RWPE1 (cell line): ENCODE data around the gene CLMN.

Source experiments
- CTCF ChIA-PET: fragments of 350-600 bp; sonication (Branson Sonifier 250); formaldehyde crosslinking; extraction: SDS; loops from one replicate; lab custom pipeline; 2021; lab: Yijun Ruan, JAX
- POLR2A ChIA-PET: fragments of 400-600 bp; formaldehyde crosslinking; extraction: SDS; loops from one replicate; lab custom pipeline; 2020; ENCODE audit warnings: antibody characterized with exemption; ENCODE audit not compliant: low non-redundant PET; lab: Yijun Ruan, JAX
- DNase-seq: peaks from one replicate; pipeline ENCODE4 v3.0.0; 2012; ENCODE audit warnings: low spot score
- H3K27ac ChIP-seq: fragments of 450-650 bp; 2 replicates; pipeline ENCODE4 v1.5.1; 2017
- CTCF ChIP-seq: fragments of 450-650 bp; conservative IDR thresholded peaks from 2 replicates; pipeline ENCODE4 v1.5.1; 2017; ENCODE audit warnings: low read depth, mild to moderate bottlenecking

CLMN gene

GRCh38 chr14:95213774-95214173, 105.9 kb downstream of the CLMN start:
- H3K27ac ChIP-seq: no peak overlapping the region
- ChIA-PET CTCF (no interaction called here), POLR2A (no interaction called here)
- TF ChIP-seq CTCF: no peak
- no peak for DNase-seq

- ChIA-PET POLR2A (no interaction called here), CTCF (no interaction called here)
- no peak for DNase-seq
- H3K27ac ChIP-seq: no peak overlapping the region
- TF ChIP-seq CTCF: no peak
Observed at GRCh38 chr14:95211721-95212504, 107.8 kb downstream of the CLMN start.

GRCh38 chr14:95210699-95211098, 109.0 kb downstream of the CLMN start:
- H3K27ac ChIP-seq: no peak overlapping the region
- POLR2A ChIA-PET: no interaction called here
- DNase-seq: no peak
- no peak for TF ChIP-seq CTCF
- CTCF ChIA-PET: no interaction called here

- ChIA-PET CTCF (no interaction called here), POLR2A (no interaction called here)
- no peak for DNase-seq
- no peak overlapping the region for H3K27ac ChIP-seq
- no peak for TF ChIP-seq CTCF
Observed at GRCh38 chr14:95208598-95208997, 111.1 kb downstream of the CLMN start.

GRCh38 chr14:95207475-95208233, 112.1 kb downstream of the CLMN start:
- H3K27ac ChIP-seq: no peak overlapping the region
- POLR2A ChIA-PET: no interaction called here
- CTCF ChIA-PET: interaction anchor here (0.6 kb wide), 1 partner anchor 154 kb away, joined by 3 read pairs; no protein-coding TSS in a partner anchor
- no peak for TF ChIP-seq CTCF
- no peak for DNase-seq

GRCh38 chr14:95206534-95206933, 113.2 kb downstream of the CLMN start:
- ChIA-PET CTCF (no interaction called here), POLR2A (no interaction called here)
- TF ChIP-seq CTCF: no peak
- no peak overlapping the region for H3K27ac ChIP-seq
- DNase-seq: no peak
